GM19099 (cell line): ENCODE data around the gene COL5A1.

Source experiments
- POLR2A ChIP-seq: IDR thresholded peaks from 3 replicates; pipeline ENCODE4 v1.6.1; 2011; ENCODE audit warnings: low read depth; ENCODE audit not compliant: insufficient read length; ENCODE audit errors: extremely low read depth

The COL5A1 gene

DNA sequence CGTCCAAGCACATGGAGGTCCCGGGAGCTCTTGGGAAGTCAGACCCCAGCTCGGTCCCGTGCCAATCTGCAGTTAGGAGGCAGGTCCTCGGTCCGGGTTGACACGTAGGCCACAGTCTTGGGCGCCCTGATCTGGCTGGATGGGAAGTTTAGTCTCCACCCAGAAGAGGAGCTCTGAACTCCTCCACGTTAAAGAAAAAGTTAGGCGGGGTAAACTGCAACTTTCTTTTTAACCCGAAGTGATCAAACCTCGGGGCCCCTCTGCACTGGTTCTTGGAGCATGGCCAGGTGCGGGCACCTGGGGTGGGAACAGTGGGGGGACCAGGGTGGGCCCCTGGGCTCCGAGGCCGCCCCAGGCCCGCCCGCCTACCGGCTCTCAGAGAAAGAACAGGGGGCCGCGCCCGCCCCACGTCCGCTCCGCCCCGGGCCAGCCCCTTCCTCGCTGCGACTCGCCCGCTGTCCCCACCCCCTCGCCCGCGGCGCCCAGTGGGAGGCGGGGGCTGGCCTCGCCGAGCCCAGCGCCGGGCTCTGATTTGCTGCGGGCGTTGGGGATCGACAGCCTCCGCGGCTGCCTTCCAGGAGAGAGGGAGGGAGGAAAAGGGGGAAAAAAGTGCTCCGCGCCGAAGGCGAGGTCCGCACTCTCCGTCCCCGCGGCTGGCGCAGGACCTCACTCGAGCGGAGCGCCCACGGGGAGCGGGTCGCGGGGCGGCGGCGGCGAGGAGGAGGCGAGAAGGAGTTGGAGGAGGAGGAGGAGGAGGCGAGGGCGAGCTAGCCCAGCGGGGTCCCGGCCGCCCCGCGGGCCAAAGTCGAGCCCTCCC is at the start of gene COL5A1:
COL5A1 (plus strand) TSS at position 631 of the 817 bp plus-strand sequence. CDS start 385 bp downstream, outside the sequence.
- no peak for TF ChIP-seq POLR2A

DNA sequence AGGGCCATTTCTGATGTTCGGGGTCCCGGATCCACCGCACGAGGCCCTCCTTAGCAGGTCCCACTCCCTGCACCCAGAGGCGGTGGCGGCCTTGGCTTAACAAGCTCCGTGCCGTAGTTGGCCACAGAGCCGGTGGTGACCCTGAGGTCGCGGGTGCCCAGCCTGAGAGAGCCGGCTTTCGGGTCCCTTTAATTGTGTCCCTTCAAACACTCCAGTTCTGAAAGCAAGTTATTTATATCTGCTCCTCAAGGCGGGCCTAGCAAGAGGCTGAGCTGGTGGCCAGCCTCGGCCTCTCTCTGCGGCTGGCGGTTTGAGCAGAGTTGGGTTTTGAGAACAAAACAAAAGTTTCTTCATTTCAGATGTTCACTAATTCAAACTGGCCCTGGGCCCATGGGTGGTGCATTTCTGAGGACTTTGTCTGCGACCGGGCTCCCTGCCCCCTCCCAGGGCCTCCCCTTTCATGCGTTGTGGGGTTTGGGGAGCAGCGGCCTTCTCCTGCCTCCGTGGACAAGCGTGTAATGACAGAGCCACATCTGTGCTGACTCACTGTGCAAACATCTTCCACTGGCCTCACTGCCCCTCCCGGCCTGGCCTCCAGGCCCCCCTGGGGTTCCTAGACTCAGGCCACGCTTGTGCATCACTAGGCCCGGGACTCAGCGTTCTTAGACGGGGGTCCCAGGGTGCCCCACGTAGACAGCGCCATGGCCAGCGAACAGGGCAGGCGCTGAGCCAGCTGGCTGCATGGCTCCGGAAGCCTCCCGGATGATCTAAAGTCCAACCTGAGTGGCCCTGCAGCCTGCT is 49.4 kb upstream of the COL5A1 start:
- TF ChIP-seq POLR2A: no peak

DNA sequence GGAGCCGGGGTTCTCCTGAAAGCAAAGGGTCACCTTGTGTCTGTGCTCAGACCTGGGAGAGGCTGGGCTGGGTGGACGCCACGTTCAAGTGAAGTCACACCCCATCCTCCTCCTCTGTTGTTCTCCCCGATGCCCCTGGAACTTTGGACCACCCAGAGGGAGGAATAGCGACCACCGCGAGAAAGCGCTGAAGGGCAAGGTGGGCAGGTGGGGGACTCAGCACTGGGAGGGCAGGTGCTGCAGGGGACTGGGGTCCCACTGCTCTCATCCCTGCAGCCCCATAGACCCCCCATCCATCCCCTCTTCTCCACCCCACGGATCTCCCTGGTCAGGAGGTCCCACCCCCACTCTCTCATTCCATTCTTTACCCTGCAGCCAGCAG is 48.8 kb upstream of the COL5A1 start:
- TF ChIP-seq POLR2A: no peak

DNA sequence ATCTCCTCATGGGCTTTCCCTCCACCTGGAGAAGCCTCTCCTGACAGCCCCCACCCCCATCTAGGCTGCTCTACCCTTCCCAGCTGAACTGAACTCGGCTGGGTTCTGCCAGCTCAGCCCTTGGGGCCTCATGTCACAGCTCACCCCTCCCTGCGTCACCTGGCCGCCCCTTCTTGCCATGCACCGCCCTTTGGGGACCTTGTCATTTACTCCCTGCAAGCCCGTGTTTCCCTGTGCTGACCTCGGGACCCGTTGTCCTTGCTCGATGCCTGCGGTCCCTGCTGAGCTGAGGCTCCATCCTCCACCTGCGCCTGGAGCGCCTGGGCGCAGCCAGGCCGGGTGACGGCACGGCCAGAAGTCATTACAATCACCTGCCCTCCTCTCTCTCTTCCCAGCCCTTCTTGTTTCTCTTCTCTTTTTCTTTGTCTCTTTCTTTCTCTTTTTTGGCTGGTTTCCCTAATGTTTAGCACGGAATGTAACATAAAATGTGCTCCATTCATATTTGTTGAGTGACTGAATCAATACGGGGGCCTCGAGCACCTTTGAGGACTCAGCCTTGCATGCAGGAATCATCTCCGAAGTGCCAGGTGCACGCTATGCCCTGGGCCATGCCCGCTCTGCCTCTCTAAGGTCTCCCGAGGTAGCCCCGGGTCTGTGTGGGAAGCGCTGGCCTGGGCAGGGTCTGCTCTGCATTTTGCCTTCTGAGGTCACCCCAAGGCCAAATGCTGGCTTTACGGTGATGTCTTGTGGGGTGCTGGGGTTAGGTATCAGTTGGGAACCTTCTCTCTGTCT is 48.1 kb upstream of the COL5A1 start:
- no peak for TF ChIP-seq POLR2A

DNA sequence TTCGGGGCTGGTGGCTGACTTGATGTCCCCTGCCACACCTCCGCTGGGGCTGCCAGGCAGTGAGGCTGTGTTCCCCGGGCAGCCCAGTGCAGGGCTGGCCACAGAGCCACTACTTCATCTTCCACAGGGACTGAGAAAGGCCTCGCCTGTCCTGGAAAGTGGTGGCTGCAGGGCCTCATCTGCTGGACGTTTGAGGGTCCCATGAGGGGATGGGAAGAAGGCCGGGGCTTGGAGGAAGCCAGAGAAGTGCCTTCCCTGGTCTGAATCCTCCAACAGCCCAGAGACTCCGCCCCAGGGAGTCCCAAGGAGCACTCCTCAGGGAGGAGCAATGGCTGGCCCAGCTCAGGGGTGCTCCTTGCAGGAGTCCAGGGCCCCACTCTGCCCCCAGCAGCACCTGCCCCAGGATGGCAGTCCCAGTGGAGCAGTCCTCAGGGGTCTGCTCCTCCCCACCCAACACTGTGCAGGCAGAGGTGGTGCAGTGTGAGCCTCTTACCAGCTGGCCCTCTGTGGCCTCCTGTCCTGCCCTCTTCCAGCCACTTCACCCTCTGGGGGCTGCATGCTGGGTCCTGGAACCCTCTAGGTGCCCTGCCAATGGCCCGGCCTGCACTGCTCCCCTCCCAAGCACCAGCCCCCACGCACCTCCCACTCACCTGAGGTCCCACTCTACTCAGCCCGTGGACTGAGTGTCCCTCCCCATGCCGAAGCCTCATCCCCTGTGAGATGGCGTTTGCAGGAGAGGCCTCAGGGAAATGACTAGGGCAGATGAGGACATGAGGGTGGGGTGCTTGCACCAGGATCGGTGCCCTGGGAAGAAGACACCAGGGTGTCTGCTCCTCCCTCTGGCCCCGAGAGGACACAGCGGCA is 47.3 kb upstream of the COL5A1 start:
- no peak for TF ChIP-seq POLR2A

DNA sequence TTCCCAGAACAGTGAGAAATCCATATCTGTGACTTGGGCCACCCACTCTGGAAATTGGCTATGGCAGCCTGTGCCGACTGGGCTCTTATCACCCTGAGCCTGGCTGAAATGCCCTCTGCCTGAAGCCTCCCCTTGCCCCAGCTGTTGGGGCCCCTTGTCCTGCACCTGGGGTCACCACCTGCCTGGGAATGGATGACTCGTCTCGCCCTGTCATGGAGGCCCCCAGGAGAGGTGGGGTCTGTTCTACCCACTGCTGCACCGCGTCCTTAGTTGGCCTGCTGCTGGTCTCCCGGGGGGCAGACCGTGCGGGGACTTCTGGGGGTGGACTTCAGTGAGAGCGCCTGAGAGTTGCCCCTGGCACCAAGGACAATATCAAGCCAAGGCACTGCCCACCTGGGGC is 46.6 kb upstream of the COL5A1 start:
- TF ChIP-seq POLR2A: no peak

DNA sequence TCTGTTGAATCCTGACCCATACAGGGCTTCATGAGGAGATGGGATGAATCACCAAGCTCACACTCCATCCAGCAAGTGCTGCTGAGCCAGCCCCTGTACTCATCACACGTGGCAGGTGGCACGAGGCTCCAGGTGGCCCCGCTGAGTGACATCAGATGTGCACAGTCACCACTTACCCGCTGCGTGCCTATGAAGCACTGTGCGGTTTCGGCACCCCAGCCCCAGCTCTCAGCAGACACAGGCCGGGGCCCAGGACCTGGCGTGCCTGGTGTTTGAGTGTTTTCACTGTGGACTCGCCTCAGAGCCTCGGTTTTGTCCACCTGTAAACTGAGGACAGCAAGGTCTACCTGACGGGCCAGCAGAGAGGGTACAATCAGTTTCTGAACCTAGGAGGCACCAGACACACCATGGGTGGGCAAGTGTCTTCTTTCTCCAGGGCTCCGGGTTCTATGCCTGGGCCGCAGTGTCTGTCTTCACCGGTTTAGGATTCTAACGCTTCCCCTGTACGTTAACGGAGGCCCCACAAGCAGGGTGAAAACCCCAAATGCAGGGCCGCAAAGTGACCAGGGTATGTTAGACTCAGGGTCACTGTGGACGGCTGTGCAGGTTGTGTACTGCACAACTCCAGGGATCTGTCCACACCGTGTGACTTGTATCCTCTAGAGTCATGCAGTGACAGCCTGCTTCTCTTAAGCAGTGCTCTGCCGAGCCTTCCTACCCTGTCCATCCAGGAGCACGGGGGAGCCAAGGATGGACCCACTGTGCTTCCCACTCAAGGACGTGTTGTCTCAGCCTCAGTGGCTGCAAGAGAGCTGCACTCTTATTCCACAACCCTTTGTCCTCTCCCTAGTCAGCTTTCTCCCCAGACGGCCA is 44.3 kb upstream of the COL5A1 start:
- no peak for TF ChIP-seq POLR2A

DNA sequence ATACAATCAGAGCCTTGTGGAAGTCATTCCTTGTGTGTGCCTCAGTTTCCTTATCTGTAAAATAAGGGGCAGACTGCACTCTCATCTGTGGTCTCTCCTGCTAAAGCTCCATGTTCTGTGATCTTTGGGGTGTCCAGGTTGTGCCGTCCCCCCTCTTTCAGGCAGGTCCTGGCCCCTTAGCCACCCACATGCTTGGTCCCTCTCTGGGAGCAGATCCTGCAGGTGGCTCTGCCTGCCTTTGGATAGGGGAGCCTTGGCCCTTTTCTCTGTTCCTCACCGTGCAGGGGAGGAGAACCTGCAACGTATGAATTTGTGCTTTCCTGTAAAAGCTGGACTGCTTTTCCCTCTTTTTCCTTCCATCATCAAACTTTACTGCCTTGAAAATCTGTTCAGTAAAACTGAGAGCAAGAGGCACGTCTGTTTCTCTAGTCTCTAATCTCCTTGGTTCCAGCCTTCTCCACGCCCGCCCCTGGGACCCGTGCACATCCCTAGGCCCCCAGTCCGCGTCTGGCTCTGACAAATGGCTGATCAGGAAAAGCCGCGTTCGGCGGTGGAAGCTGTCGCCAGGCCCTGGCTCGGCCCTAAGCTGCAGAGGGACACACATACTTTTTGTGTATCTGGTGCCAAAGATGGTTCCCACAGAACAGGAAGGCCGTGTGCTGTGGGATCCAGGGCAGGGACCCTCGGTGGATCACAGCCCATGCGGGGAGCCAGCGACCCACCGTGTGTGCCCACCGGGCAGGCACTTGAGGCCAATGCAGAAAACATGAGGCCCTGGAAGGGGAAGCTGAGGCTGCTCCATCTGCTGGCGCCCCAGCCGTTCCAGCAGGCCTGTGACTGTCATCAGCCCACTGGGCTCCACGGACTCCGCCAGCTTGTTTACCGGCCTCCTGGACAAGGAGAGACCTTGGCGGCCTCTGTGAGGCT is 43.4 kb upstream of the COL5A1 start:
- no peak for TF ChIP-seq POLR2A

DNA sequence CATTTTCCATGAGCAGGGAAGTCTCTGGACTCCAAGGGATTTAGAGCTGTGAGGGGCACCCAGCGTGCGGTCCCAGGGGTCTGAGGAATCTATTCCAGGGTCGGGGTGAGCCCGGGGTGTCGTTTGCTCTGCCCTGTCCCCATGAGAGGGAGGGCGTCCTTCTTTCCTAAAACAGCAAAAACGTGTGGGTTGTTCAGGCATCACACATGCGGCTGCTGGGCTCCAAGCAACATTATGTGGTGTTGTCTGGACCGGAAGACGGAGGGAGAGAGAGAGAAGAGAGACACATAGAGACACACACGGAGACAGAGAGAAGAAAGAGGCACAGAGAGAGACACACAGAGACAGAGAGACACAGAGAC is 42.7 kb upstream of the COL5A1 start:
- TF ChIP-seq POLR2A: no peak

DNA sequence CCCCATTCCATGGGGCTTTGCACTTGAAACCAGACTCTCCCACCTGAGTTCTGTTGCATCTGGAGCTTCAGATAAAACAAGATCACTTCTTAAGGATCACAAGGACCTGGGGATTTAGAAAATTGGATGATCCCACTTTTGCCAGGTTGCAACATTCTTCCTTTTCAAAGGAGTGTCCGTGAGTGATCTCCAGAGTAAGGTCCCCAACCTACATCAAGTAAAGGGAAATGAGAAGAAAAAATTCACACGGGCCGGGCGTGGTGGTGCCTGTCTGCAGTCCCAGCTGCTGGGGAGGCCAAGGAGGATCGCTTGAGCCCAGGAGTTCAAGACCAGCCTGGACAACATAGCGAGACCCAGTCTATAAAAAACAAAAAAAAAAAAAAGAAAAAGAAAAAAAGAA is 41.2 kb upstream of the COL5A1 start:
- no peak for TF ChIP-seq POLR2A

DNA sequence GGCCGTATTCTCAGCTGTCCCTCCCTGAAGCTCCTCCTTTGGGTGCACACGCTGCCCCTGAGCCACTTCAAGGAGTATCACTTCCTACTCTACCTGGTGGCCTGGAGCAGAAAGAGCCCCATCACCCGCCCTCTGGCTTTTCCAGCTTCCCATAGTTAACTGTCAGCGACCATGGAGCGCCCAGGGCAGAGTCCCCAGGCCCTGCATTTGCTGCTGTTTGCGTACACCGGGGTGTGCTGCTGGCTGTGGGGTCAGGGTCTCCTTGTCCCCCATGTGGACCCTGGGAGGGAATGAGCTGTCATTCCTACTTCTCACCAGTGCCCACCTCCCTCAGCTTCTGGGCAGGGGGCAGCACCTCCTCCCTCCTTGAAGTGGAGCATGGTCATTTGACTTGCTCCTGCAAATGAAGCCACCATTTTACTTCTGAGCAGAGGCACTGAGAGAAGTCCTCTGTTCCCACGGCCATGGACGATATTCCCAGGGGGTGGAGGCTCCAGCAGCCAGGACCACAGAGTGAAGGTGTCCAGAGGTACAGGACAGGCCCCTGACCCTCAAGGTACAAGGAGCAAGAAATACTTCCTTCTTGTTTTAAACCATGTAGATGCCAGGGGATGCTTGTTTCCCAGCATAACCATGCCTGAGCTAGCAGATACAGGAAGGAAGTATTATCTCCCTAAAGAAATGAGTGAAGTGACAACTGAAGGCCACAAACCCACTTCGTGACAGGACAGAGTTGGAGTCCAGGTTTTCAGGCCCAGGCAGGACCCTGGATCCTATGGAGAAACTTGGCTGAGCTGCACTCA is 40.6 kb upstream of the COL5A1 start:
- no peak for TF ChIP-seq POLR2A

DNA sequence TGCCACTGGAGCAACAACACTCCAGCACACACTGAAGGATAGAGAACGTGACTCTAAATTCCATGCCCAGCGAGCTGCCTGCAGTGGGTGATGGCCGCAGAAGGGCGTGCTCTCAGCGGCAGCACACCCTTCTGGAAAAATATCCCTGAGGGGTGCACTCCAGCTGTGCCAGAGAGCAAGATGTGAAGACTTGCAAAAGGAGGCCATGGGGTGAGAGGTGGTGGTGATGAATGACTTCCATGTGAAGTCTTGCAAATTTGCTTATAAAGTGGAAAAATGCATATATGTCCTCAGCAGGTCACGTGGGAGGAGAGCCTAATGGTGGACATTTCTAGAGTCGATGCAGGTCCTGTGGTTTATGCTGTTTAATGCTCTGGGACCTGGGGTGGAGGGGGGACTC is 39.8 kb upstream of the COL5A1 start:
- no peak for TF ChIP-seq POLR2A
